HG03442 (cell line): ENCODE results near the gene NUDT4B.
"Not testable (repeated sequence)": the region's sequence is repeated elsewhere in the genome, so short reads cannot be mapped to it uniquely, and the experiment has no call there.

ENCODE experiments used
- ATAC-seq: cut with Tn5 transposase; IDR thresholded peaks from one replicate; pipeline ENCODE4 v1.9.1; 2021; ENCODE audit warnings: mild to moderate bottlenecking, moderate library complexity; ENCODE audit not compliant: unreplicated experiment

NUDT4B gene

GRCh38 chr1:148735538-148735937 is 13.0 kb upstream of the NUDT4B start:
- ATAC-seq: peak; percentile 47

- ATAC-seq: not testable (repeated sequence)
These were observed 9.9 kb upstream of the NUDT4B start for GRCh38 chr1:148738667-148739066.

GRCh38 chr1:148743200-148743599 is 5.4 kb upstream of the NUDT4B start:
- ATAC-seq: not testable (repeated sequence)

GRCh38 chr1:148743726-148744720 is 4.6 kb upstream of the NUDT4B start:
- not testable (repeated sequence) for ATAC-seq

GRCh38 chr1:148749335-148749681 is 734 bp downstream of the NUDT4B start:
- peak; percentile 82 for ATAC-seq

- ATAC-seq: not testable (repeated sequence)
These were observed 7.7 kb downstream of the NUDT4B start for GRCh38 chr1:148756231-148756630.

- ATAC-seq: not testable (repeated sequence)
These were observed 8.9 kb downstream of the NUDT4B start for GRCh38 chr1:148757446-148757845.

GRCh38 chr1:148758412-148758811 is 9.8 kb downstream of the NUDT4B start:
- peak; percentile 88 for ATAC-seq

- not testable (repeated sequence) for ATAC-seq
These were observed 10.4 kb downstream of the NUDT4B start for GRCh38 chr1:148758925-148759324.

- not testable (repeated sequence) for ATAC-seq
These were observed 11.2 kb downstream of the NUDT4B start for GRCh38 chr1:148759749-148760148.

- not testable (repeated sequence) for ATAC-seq
These were observed 11.6 kb downstream of the NUDT4B start for GRCh38 chr1:148760206-148760605.

- not testable (repeated sequence) for ATAC-seq
These were observed 12.8 kb downstream of the NUDT4B start for GRCh38 chr1:148761360-148761759.

- not testable (repeated sequence) for ATAC-seq
These were observed 16.9 kb downstream of the NUDT4B start for GRCh38 chr1:148765238-148766019.

GRCh38 chr1:148768541-148768940 is 20.0 kb downstream of the NUDT4B start:
- not testable (repeated sequence) for ATAC-seq

- not testable (repeated sequence) for ATAC-seq
These were observed 20.9 kb downstream of the NUDT4B start for GRCh38 chr1:148769495-148769894.

GRCh38 chr1:148773690-148774089 is 25.1 kb downstream of the NUDT4B start:
- not testable (repeated sequence) for ATAC-seq

GRCh38 chr1:148774102-148774501 is 25.5 kb downstream of the NUDT4B start:
- not testable (repeated sequence) for ATAC-seq

GRCh38 chr1:148775263-148775662 is 26.7 kb downstream of the NUDT4B start:
- ATAC-seq: not testable (repeated sequence)

GRCh38 chr1:148777649-148778048 is 29.1 kb downstream of the NUDT4B start:
- ATAC-seq: not testable (repeated sequence)

- not testable (repeated sequence) for ATAC-seq
These were observed 31.8 kb downstream of the NUDT4B start for GRCh38 chr1:148780404-148780803.

GRCh38 chr1:148791543-148792099 is 43.0 kb downstream of the NUDT4B start:
- ATAC-seq: not testable (repeated sequence)
